Stomach (tissue), 9 donors: ENCODE measurements around the gene ZDHHC17. TPM values are rescaled to one million over a fixed set of nuclear protein-coding genes. Genes with fewer than 3 reads are reported as not detected.

Source experiments
- DNase-seq, 2 donors: peaks; one replicate each; pipeline versions ENCODE4 v3.0.0 to v3.0.0-alpha.2; 2013 to 2019
- H3K27ac ChIP-seq, 5 donors: fragments of 200-600 bp in 4 of 5; sonication (generic) in 4 of 5; one replicate each; pipeline ENCODE4 v1.5.1; 2013 to 2019; ENCODE audit warnings: mild to moderate bottlenecking in 1 of 5, moderate library complexity in 1 of 5
- H3K27me3 ChIP-seq, 3 donors: fragments of 200-600 bp; sonication (generic); one replicate each; pipeline ENCODE4 v1.5.1; 2017 to 2019; ENCODE audit warnings: mixed run types in 1 of 3
- H3K36me3 ChIP-seq, 4 donors: fragments of 200-600 bp; sonication (generic); 1 replicate in 3 of 4; 2 replicates in 1 of 4; pipeline ENCODE4 v1.5.1; 2016 to 2019
- H3K4me1 ChIP-seq, 4 donors: fragments of 200-600 bp; sonication (generic); one replicate each; pipeline ENCODE4 v1.5.1; 2016 to 2019
- H3K4me3 ChIP-seq, 4 donors: fragments of 200-600 bp; sonication (generic) in 3 of 4; one replicate each; pipeline ENCODE4 v1.5.1; 2016 to 2019; ENCODE audit warnings: mild to moderate bottlenecking in 1 of 4
- H3K9me3 ChIP-seq, 4 donors: fragments of 200-600 bp; sonication (generic); one replicate each; pipeline ENCODE4 v1.5.1; 2016 to 2019
- CTCF ChIP-seq, 7 experiments: fragments of 450-650 bp in 4 of 7; fragments of 200-600 bp in 3 of 7; sonication (generic) in 3 of 7; IDR thresholded peaks; one replicate each; pipeline ENCODE4 v1.5.1; 2016 to 2019; ENCODE audit warnings: antibody characterized with exemption in 7 of 7, control low read depth in 2 of 7, mild to moderate bottlenecking in 1 of 7
- EP300 ChIP-seq: sonication (generic); formaldehyde crosslinking; IDR thresholded peaks from one replicate; pipeline ENCODE4 v1.6.1; 2017; ENCODE audit warnings: antibody characterized with exemption
- POLR2A ChIP-seq, 4 donors: fragments of 450-650 bp; IDR thresholded peaks; one replicate each; pipeline ENCODE4 v1.6.1; 2016; ENCODE audit warnings: antibody characterized with exemption in 4 of 4, control low read depth in 2 of 4, mild to moderate bottlenecking in 1 of 4, moderate library complexity in 1 of 4
- POLR2AphosphoS5 ChIP-seq, 3 donors: sonication (generic); formaldehyde crosslinking; IDR thresholded peaks; one replicate each; pipeline ENCODE4 v1.6.1; 2016; ENCODE audit warnings: antibody characterized with exemption in 3 of 3
- WGBS, 5 donors: extraction: QIAGEN DNeasy Blood & Tissue Kit in 3 of 5; methylation state at CpG; one replicate each; pipeline versions ENCODE4 v1.1.5 to v1.1.7; 2013 to 2018; 5-methylcytosine and 5-hydroxymethylcytosine counted together
- intact Hi-C: fragments of 100-400 bp; cut with DNase I; formaldehyde crosslinking; loops from one replicate; pipeline ENCODE4 v1.15.1; 2023; ENCODE audit warnings: low total_unique reads
- polyA plus RNA-seq, 3 donors: library from polyadenylated mRNA; stranded (reverse); fragments of 200-250 nt; gene quantifications; one replicate each; pipeline ENCODE4 v1.2.3, GENCODE V29; 2013
- total RNA-seq, 5 donors: library from RNA; depleted of rRNA; stranded (reverse); fragments of >200 nt; gene quantifications; one replicate each; pipeline versions ENCODE4 v1.1.0 to v1.2.3, GENCODE V29; 2014 to 2016
- donor health status: healthy with polysubstance abuse.
- donor health status: Bipolar disorder and iron deficiency.
- donor health status: healthy.

Gene ZDHHC17
- total and polyA plus RNA-seq, 8 donors: 2.3 to 134 (median 13.2) TPM

- Histone ChIP-seq H3K27ac (peak within 1 kb of the TSS; percentile 80 to 90 (median 89)), H3K4me3 (peak within 1 kb of the TSS; percentile 72 to 83 (median 80)), H3K4me1 (peaks cover 9 to 39% (median 21%) of the 10 kb centered on the region in 4 donors), H3K9me3 (no peaks in the 10 kb centered on the region), H3K27me3 (peaks cover 0 to 9% (median 8%) of the 10 kb centered on the region in 3 donors), H3K36me3 (no peaks in the 10 kb centered on the region)
- intact Hi-C loops: no loop called here
- DNase-seq: peak; percentile 89 to 97
- TF ChIP-seq EP300 (no peak), POLR2AphosphoS5 (IDR thresholded peaks at IDR 0.05) (peak; percentile 63 to 94 (median 91)), POLR2A (IDR thresholded peaks at IDR 0.05) (peak in 1 of 4 donors; percentile 58), CTCF (IDR thresholded peaks at IDR 0.05) (peak in 1 of 7 experiments; percentile 10)
- 1 to 4% (median 2%) methylated on average over 34 to 71 of the region's 71 CpGs for WGBS, 5 donors
Observed at GRCh38 chr12:76878899-76879709, 115.2 kb downstream of the ZDHHC17 start, which contains the start of gene CSRP2. Gene CSRP2, minus strand, starts transcription at chr12:76879019. Its CDS starts 12,759 bp downstream, at chr12:76866260.

GRCh38 chr12:76879710-76880518 lies 116.0 kb downstream of the ZDHHC17 start:
- H3K27ac ChIP-seq: peak overlapping the region; percentile 80 to 90 (median 89)
- no peaks in the 10 kb centered on the region for H3K36me3 ChIP-seq
- WGBS, 5 donors: 23 to 44% (median 33%) methylated on average over 13 of the region's 13 CpGs
- TF ChIP-seq POLR2A (IDR thresholded peaks at IDR 0.05) (no peak), CTCF (IDR thresholded peaks at IDR 0.05) (no peak), EP300 (no peak), POLR2AphosphoS5 (IDR thresholded peaks at IDR 0.05) (no peak)
- no peaks in the 10 kb centered on the region for H3K9me3 ChIP-seq
- peak overlapping the region; percentile 72 to 83 (median 80) for H3K4me3 ChIP-seq
- intact Hi-C loops: no loop called here
- no peak for DNase-seq
- H3K27me3 ChIP-seq: peaks cover 0 to 9% (median 8%) of the 10 kb centered on the region in 3 donors
- peaks cover 9 to 39% (median 21%) of the 10 kb centered on the region in 4 donors for H3K4me1 ChIP-seq

GRCh38 chr12:76880519-76881023 lies 116.7 kb downstream of the ZDHHC17 start:
- Histone ChIP-seq H3K27ac (peak overlapping the region in 4 of 5 donors; percentile 22 to 90 (median 90)), H3K9me3 (no peaks in the 10 kb centered on the region), H3K4me1 (peaks cover 9 to 39% (median 21%) of the 10 kb centered on the region in 4 donors), H3K27me3 (peaks cover 0 to 9% (median 8%) of the 10 kb centered on the region in 3 donors), H3K4me3 (no peak overlapping the region), H3K36me3 (no peaks in the 10 kb centered on the region)
- no peak for TF ChIP-seq POLR2A (IDR thresholded peaks at IDR 0.05)
- TF ChIP-seq CTCF (IDR thresholded peaks at IDR 0.05): no peak
- TF ChIP-seq EP300: no peak
- TF ChIP-seq POLR2AphosphoS5 (IDR thresholded peaks at IDR 0.05): no peak
- intact Hi-C loops: no loop called here
- WGBS, 5 donors: 38 to 68% (median 62%) methylated on average over 7 of the region's 7 CpGs
- DNase-seq: peak in 1 of 2 donors; percentile 67

- Histone ChIP-seq H3K27ac (no peak overlapping the region), H3K4me3 (no peak overlapping the region), H3K9me3 (no peaks in the 10 kb centered on the region), H3K36me3 (no peaks in the 10 kb centered on the region), H3K4me1 (peaks cover 9 to 39% (median 21%) of the 10 kb centered on the region in 4 donors), H3K27me3 (peaks cover 0 to 9% (median 8%) of the 10 kb centered on the region in 3 donors)
- TF ChIP-seq POLR2A (IDR thresholded peaks at IDR 0.05) (no peak), CTCF (IDR thresholded peaks at IDR 0.05) (no peak)
- intact Hi-C loops: no loop called here
- no peak for DNase-seq
Observed at GRCh38 chr12:76881142-76881541, 117.2 kb downstream of the ZDHHC17 start.
